CD14-positive monocyte (primary cell): ENCODE results near the gene CNOT11. TPM values are rescaled to one million over a fixed set of nuclear protein-coding genes. Genes with fewer than 3 reads are reported as not detected.
"Not testable (repeated sequence)": the region's sequence is repeated elsewhere in the genome, so short reads cannot be mapped to it uniquely, and the experiment has no call there.

Source experiments
- DNase-seq, 3 donors: peaks; one replicate each; pipeline ENCODE4 v3.0.0-alpha.2; 2011 to 2022
- H2AFZ ChIP-seq: 2 replicates; pipeline ENCODE4 v1.6.0; 2012; ENCODE audit warnings: mild to moderate bottlenecking, low read depth, low read length, inconsistent platforms; ENCODE audit not compliant: insufficient read depth, poor library complexity, severe bottlenecking
- H3K27ac ChIP-seq, 2 donors: 1 replicate in 1 of 2; 2 replicates in 1 of 2; pipeline ENCODE4 v1.5.1; 2012 to 2013; ENCODE audit warnings: low read length in 2 of 2, control low read depth in 1 of 2, inconsistent platforms in 1 of 2, low read depth in 1 of 2, mild to moderate bottlenecking in 1 of 2
- H3K27me3 ChIP-seq, 2 donors: one replicate each; pipeline versions ENCODE4 v1.6.0 to v1.6.1; 2011 to 2013; ENCODE audit warnings: low read length in 2 of 2; ENCODE audit not compliant: control insufficient read depth in 2 of 2, insufficient read depth in 2 of 2
- H3K36me3 ChIP-seq, 2 donors: replicated peaks in 1 of 2; 1 replicate in 1 of 2; 2 replicates in 1 of 2; pipeline versions ENCODE4 v1.5.1 to v1.6.1; 2012 to 2013; ENCODE audit warnings: low read length in 2 of 2, control low read depth in 1 of 2, inconsistent platforms in 1 of 2, mild to moderate bottlenecking in 1 of 2; ENCODE audit not compliant: insufficient read depth in 2 of 2, control insufficient read depth in 1 of 2
- H3K4me1 ChIP-seq, 2 donors: 1 replicate in 1 of 2; 2 replicates in 1 of 2; pipeline versions ENCODE4 v1.5.1 to v1.6.1; 2012 to 2013; ENCODE audit warnings: low read length in 2 of 2, control low read depth in 1 of 2, inconsistent platforms in 1 of 2, mild to moderate bottlenecking in 1 of 2, moderate library complexity in 1 of 2; ENCODE audit not compliant: insufficient read depth in 2 of 2, control insufficient read depth in 1 of 2
- H3K4me2 ChIP-seq: replicated peaks from 2 replicates; pipeline ENCODE3; 2012; ENCODE audit warnings: low read length, moderate library complexity, mild to moderate bottlenecking; ENCODE audit not compliant: poor library complexity, severe bottlenecking; ENCODE audit errors: extremely low read depth
- H3K4me3 ChIP-seq, 3 experiments: fragments of 200-600 bp in 1 of 3; sonication (generic) in 1 of 3; replicated peaks in 1 of 3; 1 replicate in 2 of 3; 2 replicates in 1 of 3; pipeline ENCODE4 v1.5.1; 2011 to 2013; ENCODE audit warnings: low read length in 3 of 3, mild to moderate bottlenecking in 3 of 3, control low read depth in 2 of 3, low read depth in 2 of 3, inconsistent platforms in 1 of 3, moderate library complexity in 1 of 3
- H3K79me2 ChIP-seq: 2 replicates; pipeline ENCODE4 v1.6.0; 2012; ENCODE audit warnings: mild to moderate bottlenecking, control low read depth, inconsistent platforms, low read length, moderate library complexity; ENCODE audit not compliant: insufficient read depth
- H3K9ac ChIP-seq: 2 replicates; pipeline ENCODE4 v1.6.0; 2017; ENCODE audit warnings: low read length, mild to moderate bottlenecking; ENCODE audit not compliant: insufficient read depth, poor library complexity, severe bottlenecking
- H3K9me3 ChIP-seq, 2 donors: replicated peaks in 1 of 2; 1 replicate in 1 of 2; 2 replicates in 1 of 2; pipeline versions ENCODE4 v1.5.1 to v1.6.1; 2012 to 2013; ENCODE audit warnings: low read length in 2 of 2, control low read depth in 1 of 2; ENCODE audit not compliant: control insufficient read depth in 1 of 2, insufficient read depth in 1 of 2
- H4K20me1 ChIP-seq: 2 replicates; pipeline ENCODE4 v1.6.0; 2012; ENCODE audit warnings: mild to moderate bottlenecking, low read length, control low read depth, moderate library complexity; ENCODE audit not compliant: insufficient read depth
- H3K27ac Mint-ChIP-seq, 7 donors: one replicate each; pipeline ENCODE4 v1.8.0; 2020; ENCODE audit warnings: mild to moderate bottlenecking in 7 of 7, mixed read lengths in 7 of 7, moderate library complexity in 6 of 7, inconsistent platforms in 2 of 7
- H3K27me3 Mint-ChIP-seq, 3 donors: one replicate each; pipeline ENCODE4 v1.8.0; 2021 to 2022; ENCODE audit warnings: low read depth in 3 of 3, mild to moderate bottlenecking in 3 of 3, mixed read lengths in 3 of 3, moderate library complexity in 3 of 3, inconsistent platforms in 1 of 3
- H3K36me3 Mint-ChIP-seq, 2 donors: one replicate each; pipeline ENCODE4 v1.8.0; 2020; ENCODE audit warnings: mixed read lengths in 2 of 2, inconsistent platforms in 1 of 2, mild to moderate bottlenecking in 1 of 2
- H3K4me1 Mint-ChIP-seq: one replicate; pipeline ENCODE4 v1.8.0; 2020; ENCODE audit warnings: mild to moderate bottlenecking, mixed read lengths
- H3K4me3 Mint-ChIP-seq, 2 donors: one replicate each; pipeline ENCODE4 v1.8.0; 2020; ENCODE audit warnings: mild to moderate bottlenecking in 2 of 2, mixed read lengths in 2 of 2, moderate library complexity in 1 of 2
- H3K9me3 Mint-ChIP-seq, 7 donors: one replicate each; pipeline ENCODE4 v1.8.0; 2020 to 2022; ENCODE audit warnings: mixed read lengths in 7 of 7, mild to moderate bottlenecking in 6 of 7, moderate library complexity in 6 of 7, inconsistent platforms in 2 of 7
- WGBS: methylation state at CpG from one replicate; pipeline ENCODE4 v1.1.5; 2013; ENCODE audit warnings: missing lambda C conversion rate; ENCODE audit not compliant: insufficient coverage; 5-methylcytosine and 5-hydroxymethylcytosine counted together
- intact Hi-C, 2 donors: fragments of 100-400 bp; cut with micrococcal nuclease; formaldehyde crosslinking; loops; one replicate each; pipeline versions ENCODE4 v1.15.0 to v1.15.1; 2023
- polyA plus RNA-seq, 3 donors: library from polyadenylated mRNA; depleted of rRNA in 1 of 3; unstranded in 2 of 3; stranded (reverse) in 1 of 3; fragments of 300-500 nt in 2 of 3; fragments of >200 nt in 1 of 3; fragmentation: Illumina TruSeq in 2 of 3; gene quantifications; 1 replicate in 2 of 3; 2 replicates in 1 of 3; pipeline ENCODE4 v1.2.3, GENCODE V29; 2012 to 2021
- TF ChIP-seq, protein P1 (sequence below): fragments of 200-600 bp; IDR thresholded peaks from one replicate; pipeline ENCODE4 v1.8.0; 2022; ENCODE audit warnings: antibody characterized with exemption, mild to moderate bottlenecking

Gene CNOT11
- polyA plus RNA-seq, 3 donors: 38.2 to 39.0 (median 38.4) TPM

DNA sequence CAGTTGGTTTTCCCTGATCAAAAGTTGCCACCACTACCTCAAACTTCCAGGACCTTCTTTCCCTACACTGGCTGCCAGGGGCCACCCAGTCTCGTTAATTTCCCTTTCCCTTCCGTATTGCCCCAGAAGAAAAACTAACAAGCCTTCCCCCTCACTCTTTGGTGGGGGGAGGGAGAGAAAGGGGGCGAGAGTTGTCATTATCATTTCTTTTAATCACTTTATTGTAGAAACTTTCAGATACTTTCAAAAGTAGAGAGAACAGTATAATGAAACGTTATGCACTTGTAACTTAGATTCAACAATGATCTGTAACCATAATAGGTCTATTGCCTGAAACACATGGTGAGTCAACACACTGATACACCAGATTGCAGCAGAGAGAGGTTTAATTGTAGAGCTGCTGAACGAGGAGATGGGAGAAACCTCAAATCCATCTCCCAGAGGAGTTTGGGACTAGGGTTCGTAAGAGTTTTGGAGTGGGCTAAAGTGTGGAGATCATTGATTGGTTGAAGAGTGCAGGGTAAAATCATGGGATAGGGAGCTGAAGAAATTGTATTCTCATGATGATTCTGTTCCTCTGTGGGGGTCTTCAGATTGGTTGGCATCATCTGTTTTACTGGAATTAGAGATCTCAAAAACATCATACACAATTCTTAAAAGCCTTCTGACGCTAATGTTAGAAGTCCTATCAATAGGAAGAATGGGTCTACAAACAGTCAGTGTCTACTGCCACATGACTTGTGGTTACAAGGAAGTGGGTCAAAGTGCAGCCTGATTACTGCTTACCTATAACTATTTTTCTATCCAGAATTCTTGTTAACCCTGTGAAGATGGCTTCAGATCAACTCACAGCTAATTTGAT is 58.4 kb downstream of the CNOT11 start:
- Mint-ChIP-seq H3K36me3 (peaks cover 6 to 12% of the 10 kb centered on the region in 2 donors), H3K27ac (peak overlapping the region; percentile 87 to 99 (median 92)), H3K9me3 (peaks cover 0 to 2% (median 0%) of the 10 kb centered on the region in 7 donors), H3K27me3 (peaks cover 0 to 3% (median under 1%) of the 10 kb centered on the region in 3 donors), H3K4me1 (peaks cover 46% of the 10 kb centered on the region), H3K4me3 (peak overlapping the region in 1 of 2 donors; percentile 13)
- 70% methylated on average over 2 of the region's 7 CpGs for WGBS
- peak overlapping the region; percentile 51 for H3K4me2 ChIP-seq
- H3K4me1 ChIP-seq: peaks cover 39 to 43% of the 10 kb centered on the region in 2 donors
- peak overlapping the region; percentile 26 to 96 for H3K27ac ChIP-seq
- H3K27me3 ChIP-seq: no peaks in the 10 kb centered on the region
- H3K79me2 ChIP-seq: peaks cover 23% of the 10 kb centered on the region
- no peak overlapping the region for H3K9ac ChIP-seq
- intact Hi-C loops: no loop called here
- no peaks in the 10 kb centered on the region for H3K9me3 ChIP-seq
- peaks cover 0 to 6% of the 10 kb centered on the region in 2 donors for H3K36me3 ChIP-seq
- peak in 2 of 3 donors; percentile 50 to 52 for DNase-seq
- peaks cover 19% of the 10 kb centered on the region for H4K20me1 ChIP-seq
- TF ChIP-seq, protein P1, sequence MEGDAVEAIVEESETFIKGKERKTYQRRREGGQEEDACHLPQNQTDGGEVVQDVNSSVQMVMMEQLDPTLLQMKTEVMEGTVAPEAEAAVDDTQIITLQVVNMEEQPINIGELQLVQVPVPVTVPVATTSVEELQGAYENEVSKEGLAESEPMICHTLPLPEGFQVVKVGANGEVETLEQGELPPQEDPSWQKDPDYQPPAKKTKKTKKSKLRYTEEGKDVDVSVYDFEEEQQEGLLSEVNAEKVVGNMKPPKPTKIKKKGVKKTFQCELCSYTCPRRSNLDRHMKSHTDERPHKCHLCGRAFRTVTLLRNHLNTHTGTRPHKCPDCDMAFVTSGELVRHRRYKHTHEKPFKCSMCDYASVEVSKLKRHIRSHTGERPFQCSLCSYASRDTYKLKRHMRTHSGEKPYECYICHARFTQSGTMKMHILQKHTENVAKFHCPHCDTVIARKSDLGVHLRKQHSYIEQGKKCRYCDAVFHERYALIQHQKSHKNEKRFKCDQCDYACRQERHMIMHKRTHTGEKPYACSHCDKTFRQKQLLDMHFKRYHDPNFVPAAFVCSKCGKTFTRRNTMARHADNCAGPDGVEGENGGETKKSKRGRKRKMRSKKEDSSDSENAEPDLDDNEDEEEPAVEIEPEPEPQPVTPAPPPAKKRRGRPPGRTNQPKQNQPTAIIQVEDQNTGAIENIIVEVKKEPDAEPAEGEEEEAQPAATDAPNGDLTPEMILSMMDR: no peak
- H2AFZ ChIP-seq: no peak overlapping the region
- peak overlapping the region in 1 of 3 experiments; percentile 48 for H3K4me3 ChIP-seq

DNA sequence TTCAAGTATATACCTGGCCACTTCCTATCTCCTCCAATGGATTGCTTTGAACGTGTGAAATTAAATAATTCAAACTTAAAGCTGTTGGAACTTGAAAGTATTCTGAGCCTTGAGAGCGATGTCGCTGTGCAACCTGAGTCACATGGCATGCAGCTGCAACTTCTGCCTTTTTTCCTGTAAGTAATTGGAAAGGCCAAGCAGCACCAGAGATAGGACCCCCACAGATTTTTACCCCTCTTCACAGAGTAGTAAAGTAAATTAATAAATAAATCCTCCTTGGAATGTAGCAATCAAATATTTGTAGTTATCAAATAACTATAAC is 59.0 kb downstream of the CNOT11 start:
- H3K36me3 Mint-ChIP-seq: peaks cover under 1 to 8% of the 10 kb centered on the region in 2 donors
- no peak overlapping the region for H3K9ac ChIP-seq
- no peaks in the 10 kb centered on the region for H3K9me3 ChIP-seq
- peaks cover 0 to 3% (median 2%) of the 10 kb centered on the region in 3 donors for H3K27me3 Mint-ChIP-seq
- H3K79me2 ChIP-seq: peaks cover 18% of the 10 kb centered on the region
- intact Hi-C loops: no loop called here
- DNase-seq: peak in 2 of 3 donors; percentile 49 to 51
- peaks cover 34 to 37% of the 10 kb centered on the region in 2 donors for H3K4me1 ChIP-seq
- no peaks in the 10 kb centered on the region for H3K27me3 ChIP-seq
- peaks cover 0 to 2% (median 0%) of the 10 kb centered on the region in 7 donors for H3K9me3 Mint-ChIP-seq
- H3K36me3 ChIP-seq: no peaks in the 10 kb centered on the region
- H3K4me3 ChIP-seq: peak overlapping the region in 1 of 3 experiments; percentile 48
- H3K4me2 ChIP-seq: peak overlapping the region; percentile 51
- peak overlapping the region in 1 of 2 donors; percentile 96 for H3K27ac ChIP-seq
- TF ChIP-seq, protein P1: no peak
- peaks cover 42% of the 10 kb centered on the region for H3K4me1 Mint-ChIP-seq
- WGBS: 0% methylated on average over 2 of the region's 3 CpGs
- peak overlapping the region; percentile 2 to 99 (median 62) for H3K27ac Mint-ChIP-seq
- H3K4me3 Mint-ChIP-seq: peak overlapping the region in 1 of 2 donors; percentile 13
- H2AFZ ChIP-seq: no peak overlapping the region
- H4K20me1 ChIP-seq: peaks cover 13% of the 10 kb centered on the region

DNA sequence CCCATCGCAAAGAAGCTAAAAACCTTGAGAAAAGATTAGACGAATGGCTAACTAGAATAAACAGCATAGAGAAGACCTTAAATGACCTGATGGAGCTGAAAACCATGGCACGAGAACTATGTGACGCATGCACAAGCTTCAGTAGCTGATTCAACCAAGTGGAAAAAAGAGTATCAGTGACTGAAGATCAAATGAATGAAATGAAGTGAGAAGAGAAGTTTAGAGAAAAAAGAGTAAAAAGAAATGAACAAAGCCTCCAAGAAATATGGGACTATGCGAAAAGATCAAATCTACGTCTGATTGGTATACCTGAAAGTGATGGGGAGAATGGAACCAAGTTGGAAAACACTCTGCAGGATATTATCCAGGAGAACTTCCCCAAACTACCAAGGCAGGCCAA is 63.9 kb downstream of the CNOT11 start:
- H4K20me1 ChIP-seq, intact Hi-C loops, H3K9me3 Mint-ChIP-seq, H3K27ac Mint-ChIP-seq, H3K4me3 ChIP-seq, H3K27me3 Mint-ChIP-seq, H3K36me3 Mint-ChIP-seq, H3K79me2 ChIP-seq, H3K27ac ChIP-seq, H3K27me3 ChIP-seq, H3K36me3 ChIP-seq, H3K4me2 ChIP-seq, H3K4me1 ChIP-seq, H3K9ac ChIP-seq, H2AFZ ChIP-seq, H3K9me3 ChIP-seq, DNase-seq, H3K4me3 Mint-ChIP-seq: not testable (repeated sequence)
- no CpG with 5 or more reads among the region's 6 CpGs for WGBS
- H3K4me1 Mint-ChIP-seq: peaks cover 26% of the 10 kb centered on the region
